Fibroblast of peridontal ligament (primary cell): ENCODE data around the gene PCNP.
"Not testable (repeated sequence)": the region's sequence is repeated elsewhere in the genome, so short reads cannot be mapped to it uniquely, and the experiment has no call there.

ENCODE experiments used
- DNase-seq: peaks from one replicate; pipeline ENCODE4 v3.0.0-alpha.2; 2010; ENCODE audit errors: extremely low read depth

Gene PCNP

GRCh38 chr3:101567528-101568317 lies 6.3 kb upstream of the PCNP start:
- DNase-seq, result peak; percentile 54

DNA sequence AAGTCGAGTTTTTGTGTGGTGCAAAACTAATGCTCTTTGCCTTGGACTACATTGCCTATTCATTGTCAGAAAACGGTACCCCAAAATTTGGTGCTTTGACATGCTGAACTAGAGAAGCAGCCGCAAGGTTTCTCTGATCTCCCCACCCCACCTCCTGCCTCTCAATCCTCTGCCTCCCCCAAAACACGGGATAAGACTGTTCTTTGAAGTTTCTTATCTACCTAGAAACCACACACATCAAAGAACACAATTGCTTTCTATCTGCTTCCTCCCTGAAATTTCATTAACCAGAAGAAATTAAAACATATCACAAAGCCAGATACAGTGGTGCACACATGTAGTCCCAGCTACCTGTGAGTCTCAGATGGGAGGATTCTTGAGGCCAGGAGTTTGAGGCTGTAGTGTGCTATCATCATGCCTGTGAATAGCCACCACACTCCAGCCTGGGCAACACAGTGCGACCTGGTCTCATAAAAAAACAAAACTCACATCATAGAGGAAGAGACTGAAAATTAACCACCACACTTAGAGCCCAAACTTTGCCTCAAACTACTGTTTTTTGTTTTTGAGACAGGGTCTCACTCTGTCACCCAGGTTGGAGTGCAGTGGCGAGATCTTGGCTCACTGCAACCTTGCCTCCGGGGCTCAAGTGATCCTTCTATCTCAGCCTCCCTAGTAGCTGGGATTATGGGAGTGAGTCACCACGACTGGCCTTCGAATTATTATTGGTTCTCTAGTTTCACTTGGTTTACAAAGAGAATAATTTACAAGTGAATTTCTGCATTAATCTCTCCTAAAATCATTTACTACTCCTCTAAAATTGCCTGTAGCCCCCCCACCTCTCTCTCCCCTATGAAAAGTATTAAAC lies 2.7 kb upstream of the PCNP start:
- DNase-seq, result no peak

- peak; percentile 54 for DNase-seq
Measured at GRCh38 chr3:101574388-101575112, 570 bp downstream of the PCNP start.

GRCh38 chr3:101577286-101577685 lies 3.3 kb downstream of the PCNP start:
- no peak for DNase-seq

- no peak for DNase-seq
Measured at GRCh38 chr3:101588616-101589015, 14.6 kb downstream of the PCNP start.

- no peak for DNase-seq
Measured at GRCh38 chr3:101591071-101591470, 17.1 kb downstream of the PCNP start.

- DNase-seq, result no peak
Measured at GRCh38 chr3:101602731-101603130, 28.8 kb downstream of the PCNP start.

GRCh38 chr3:101603184-101603583 lies 29.2 kb downstream of the PCNP start:
- no peak for DNase-seq

DNA sequence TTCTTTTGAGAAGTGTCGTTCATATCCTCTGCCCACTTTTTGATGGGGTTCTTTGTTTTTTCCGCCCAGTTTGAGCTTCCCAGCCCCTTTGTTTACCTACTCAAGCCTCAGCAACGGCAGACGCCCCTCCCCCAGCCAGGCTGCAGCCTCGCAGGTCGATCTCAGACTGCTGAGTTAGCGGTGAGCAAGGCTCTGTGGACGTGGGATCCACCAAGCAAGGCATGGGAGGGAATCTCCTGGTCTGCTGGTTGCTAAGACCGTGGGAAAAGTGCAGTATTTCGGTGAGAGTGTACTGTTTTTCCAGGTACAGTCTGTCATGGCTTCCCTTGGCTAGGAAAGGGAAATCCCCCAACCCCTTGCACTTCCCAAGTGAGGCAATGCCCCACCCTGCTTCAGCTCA lies 31.4 kb downstream of the PCNP start:
- DNase-seq, result not testable (repeated sequence)

DNA sequence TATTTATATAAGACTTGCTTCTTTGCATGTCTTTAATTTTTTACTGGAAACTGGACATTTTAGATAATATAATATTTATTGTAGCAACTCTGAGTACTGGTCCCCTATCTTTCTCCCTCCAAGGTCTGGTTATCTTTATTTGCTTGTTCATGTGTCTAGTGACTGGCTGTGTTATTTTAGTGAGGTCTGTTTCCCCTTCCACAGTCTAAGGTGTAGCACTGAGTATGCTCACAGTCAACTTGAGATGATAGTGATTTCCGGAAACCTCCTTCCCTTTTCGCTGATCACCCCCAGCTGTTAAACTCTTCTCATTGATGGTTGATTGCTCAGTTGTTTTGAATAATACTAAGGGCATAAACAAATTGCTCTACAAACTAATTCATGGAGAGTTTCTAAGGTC lies 37.0 kb downstream of the PCNP start:
- no peak for DNase-seq

DNA sequence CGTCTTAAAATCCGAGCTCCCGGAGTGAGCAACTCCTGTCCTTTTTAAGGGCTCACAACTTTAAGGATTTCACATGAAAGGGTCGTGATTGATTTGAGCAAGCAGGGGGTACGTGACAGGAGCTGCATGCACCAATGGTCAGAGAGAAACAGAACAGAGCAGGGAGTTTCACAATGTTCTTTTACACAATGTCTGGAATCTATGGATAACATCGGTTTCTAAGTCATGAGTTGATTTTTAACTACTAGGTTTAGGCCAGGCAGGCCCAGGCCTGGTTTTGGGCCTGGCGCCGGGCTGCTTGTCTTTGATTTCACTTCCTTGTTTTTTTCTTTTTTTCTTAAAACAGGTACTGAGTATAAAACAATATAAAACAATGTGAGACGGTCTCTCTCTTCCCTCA lies 39.0 kb downstream of the PCNP start:
- DNase-seq, result not testable (repeated sequence)

- DNase-seq, result no peak
Measured at GRCh38 chr3:101615525-101615924, 41.5 kb downstream of the PCNP start.

DNA sequence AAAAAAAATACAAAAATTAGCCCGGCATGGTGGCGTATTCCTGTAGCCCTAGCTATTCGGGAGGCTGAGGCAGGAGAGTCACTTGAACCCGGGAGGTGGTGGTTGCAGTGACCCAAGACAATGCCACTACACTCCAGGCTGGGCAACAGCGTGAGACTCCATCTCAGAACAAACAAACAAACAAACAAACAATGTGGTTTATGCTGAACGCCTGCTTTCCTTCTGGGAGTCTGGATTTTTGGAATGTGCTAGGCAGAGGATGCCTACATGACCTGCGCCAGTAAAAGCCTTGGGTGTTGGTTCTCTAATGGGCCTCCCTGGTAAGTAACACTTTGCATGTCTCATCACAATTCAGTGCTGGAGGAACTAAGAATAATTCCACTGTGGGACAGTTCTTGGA lies 43.5 kb downstream of the PCNP start:
- DNase-seq, result no peak

DNA sequence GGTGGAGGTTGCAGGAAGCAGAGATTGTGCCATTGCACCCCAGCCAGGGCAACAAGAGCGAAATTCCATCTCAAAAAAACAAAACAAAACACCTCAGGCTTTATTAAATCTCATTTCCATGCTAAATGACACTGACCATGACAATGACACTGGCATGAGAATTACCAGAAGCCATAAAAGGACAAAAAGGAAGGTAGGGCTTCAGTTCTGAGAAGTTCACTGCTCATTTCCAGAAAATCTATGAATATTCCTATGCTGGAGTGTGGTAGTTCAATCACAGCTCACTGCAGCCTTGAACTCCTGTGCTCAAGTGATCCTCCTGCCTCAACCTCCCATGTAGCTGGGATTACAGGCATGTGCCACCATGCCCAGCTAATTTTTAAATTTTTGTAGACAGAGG lies 44.7 kb downstream of the PCNP start:
- DNase-seq, result no peak

- DNase-seq, result no peak
Measured at GRCh38 chr3:101619734-101620133, 45.8 kb downstream of the PCNP start.

DNA sequence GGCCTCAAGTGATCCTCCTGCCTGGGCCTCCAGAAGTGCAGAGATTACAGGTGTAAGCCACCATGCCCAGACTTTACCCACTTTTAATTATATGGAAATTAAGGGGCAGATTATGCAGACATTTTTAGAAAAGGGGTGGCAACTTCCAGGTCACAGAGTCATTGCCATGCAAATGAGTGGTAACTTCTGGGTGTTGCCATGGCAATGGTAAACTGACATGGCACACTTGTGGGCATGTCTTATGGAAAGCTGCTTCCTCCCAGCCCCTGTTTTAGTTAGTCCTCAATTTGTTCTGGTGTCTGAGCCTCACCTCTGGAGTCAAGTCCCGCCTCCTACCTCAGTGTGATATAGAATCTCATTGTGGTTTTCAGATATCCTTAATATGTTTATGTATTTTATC lies 49.7 kb downstream of the PCNP start:
- DNase-seq, result no peak

DNA sequence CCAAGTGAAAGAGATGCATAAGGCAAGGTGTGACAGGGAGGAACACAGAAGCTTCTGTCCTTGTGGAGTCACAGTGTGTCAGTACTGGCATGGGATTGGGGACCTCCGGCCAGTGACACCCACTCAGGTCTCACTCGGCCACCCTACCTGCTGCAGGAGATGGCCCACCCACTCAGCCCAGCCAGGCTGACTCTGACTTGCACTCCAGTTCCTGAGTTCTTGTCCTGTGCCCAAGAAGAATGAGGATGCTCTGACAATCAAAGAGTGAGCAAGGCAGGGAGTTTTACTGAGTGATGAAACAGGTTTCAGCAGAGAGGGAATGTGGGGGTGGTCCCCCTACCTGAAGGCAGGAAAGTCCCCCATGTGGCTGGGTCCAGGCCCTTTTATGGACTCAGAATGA lies 50.9 kb downstream of the PCNP start:
- no peak for DNase-seq

DNA sequence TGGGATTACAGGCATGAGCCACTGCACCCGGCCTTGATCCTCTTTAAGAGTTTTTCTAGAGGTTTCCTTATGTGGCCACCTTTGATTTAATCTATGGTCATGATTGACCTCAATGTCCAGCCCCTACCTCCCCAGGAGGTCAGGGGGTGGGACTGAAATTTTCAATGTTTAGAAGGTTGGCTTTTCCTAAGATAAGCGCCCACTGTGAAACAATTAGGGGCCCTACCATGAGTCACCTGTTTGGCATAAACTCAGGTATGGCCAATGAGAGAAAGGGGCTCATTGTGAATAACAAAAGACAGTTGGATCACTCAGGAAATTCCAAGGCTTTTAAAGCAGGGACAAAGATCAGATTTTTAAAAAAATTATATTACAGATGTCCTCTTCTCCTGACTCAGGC lies 51.9 kb downstream of the PCNP start:
- no peak for DNase-seq

DNA sequence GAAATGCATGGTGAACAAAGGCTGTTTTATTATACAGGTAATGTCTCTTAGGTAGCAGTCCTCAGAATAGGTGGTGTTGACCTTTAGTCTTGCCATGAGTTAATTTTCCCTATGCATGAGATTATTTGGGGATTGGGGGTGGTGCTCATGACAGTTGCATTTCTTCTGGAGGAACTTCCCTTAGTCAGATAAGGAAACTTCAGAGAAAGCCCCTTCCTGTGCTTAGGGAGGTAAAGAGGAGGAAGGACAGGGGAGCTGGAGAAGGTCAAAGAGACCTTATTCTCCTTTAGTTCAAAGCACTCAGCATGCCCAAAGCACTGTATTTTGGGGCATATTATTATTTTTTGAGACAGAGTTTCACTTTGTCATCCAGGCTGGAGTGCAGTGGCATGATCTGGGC lies 55.2 kb downstream of the PCNP start:
- no peak for DNase-seq

DNA sequence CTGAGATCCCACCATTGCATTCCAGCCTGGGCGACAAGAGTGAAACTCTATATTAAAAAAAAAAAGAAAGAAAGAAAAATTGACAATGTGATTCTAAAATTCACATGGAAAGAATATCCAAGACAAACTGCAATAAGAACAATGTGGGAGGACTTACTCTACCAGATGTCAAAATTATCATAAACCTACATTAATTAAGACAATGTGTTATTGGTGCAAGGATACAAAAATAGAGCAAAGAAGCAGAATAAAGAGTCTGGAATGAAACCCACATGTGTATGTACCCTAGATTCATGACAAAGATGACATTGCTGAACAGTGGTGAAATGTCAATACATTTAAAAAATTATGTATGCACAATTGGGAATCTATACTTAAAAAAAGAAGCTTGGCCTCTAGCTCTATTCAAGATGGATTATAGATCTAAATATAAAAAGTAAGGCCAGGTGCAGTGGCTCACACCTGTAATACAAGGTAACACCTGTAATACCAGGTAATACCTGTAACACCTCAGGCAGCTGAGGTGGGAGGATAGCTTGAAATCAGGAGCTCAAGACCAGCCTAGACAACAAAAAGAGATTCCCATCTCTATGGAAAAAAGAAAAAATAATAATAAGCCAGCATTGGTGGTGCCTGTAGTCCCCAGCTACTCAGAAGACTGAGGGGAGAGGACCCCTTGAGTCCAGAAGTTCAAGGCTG lies 57.3 kb downstream of the PCNP start:
- no peak for DNase-seq

- DNase-seq, result not testable (repeated sequence)
Measured at GRCh38 chr3:101631959-101632358, 58.0 kb downstream of the PCNP start.

DNA sequence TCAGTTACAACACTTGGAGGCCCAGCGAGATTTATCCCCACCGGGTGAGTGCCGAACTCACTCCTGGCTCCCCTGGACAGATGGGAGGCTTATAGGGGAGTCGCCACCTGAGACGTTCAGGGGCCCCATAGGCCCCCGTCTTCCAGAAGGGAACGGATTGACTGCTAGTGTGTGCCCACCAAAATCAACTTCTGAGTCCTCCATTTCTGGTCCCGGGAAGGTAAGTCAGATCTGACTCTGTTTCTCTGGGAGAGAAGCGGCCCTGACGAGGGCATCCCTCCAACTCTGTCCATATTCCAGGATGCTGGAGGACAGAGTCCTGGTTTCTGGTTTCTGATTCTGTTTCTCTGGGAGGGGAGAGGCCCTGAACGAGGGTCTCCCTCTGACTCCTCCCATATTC lies 58.6 kb downstream of the PCNP start:
- DNase-seq, result no peak
